Neuronal stem cell (in vitro differentiated cells): ENCODE measurements around the gene PANK4.

ENCODE experiments used
- DNase-seq: peaks from one replicate; pipeline ENCODE4 v3.0.0-alpha.2; 2013; ENCODE audit warnings: low spot score
- H2AFZ ChIP-seq: one replicate; pipeline ENCODE4 v1.6.1; 2013; ENCODE audit warnings: mild to moderate bottlenecking, low read length, inconsistent platforms
- H2AK5ac ChIP-seq: 2 replicates; pipeline ENCODE4 v1.6.1; 2013; ENCODE audit warnings: low read depth, mild to moderate bottlenecking, inconsistent platforms, low read length, moderate library complexity, mixed read lengths
- H2BK120ac ChIP-seq: 2 replicates; pipeline ENCODE4 v1.6.1; 2013; ENCODE audit warnings: low read depth, mild to moderate bottlenecking, inconsistent platforms, low read length, moderate library complexity, mixed read lengths
- H2BK12ac ChIP-seq: one replicate; pipeline ENCODE4 v1.6.1; 2013; ENCODE audit warnings: low read length, inconsistent platforms
- H2BK15ac ChIP-seq: 2 replicates; pipeline ENCODE4 v1.6.1; 2013; ENCODE audit warnings: mild to moderate bottlenecking, low read length, inconsistent platforms, mixed read lengths
- H2BK5ac ChIP-seq: one replicate; pipeline ENCODE4 v1.6.1; 2013; ENCODE audit warnings: inconsistent platforms, mild to moderate bottlenecking, low read length, moderate library complexity
- H3K14ac ChIP-seq: one replicate; pipeline ENCODE4 v1.6.1; 2013; ENCODE audit warnings: low read length, inconsistent platforms
- H3K18ac ChIP-seq: 2 replicates; pipeline ENCODE4 v1.6.1; 2013; ENCODE audit warnings: low read length, inconsistent platforms
- H3K23ac ChIP-seq: 2 replicates; pipeline ENCODE4 v1.6.1; 2013; ENCODE audit warnings: low read depth, mild to moderate bottlenecking, mixed read lengths, low read length, inconsistent platforms; ENCODE audit not compliant: poor library complexity
- H3K27ac ChIP-seq: replicated peaks from 3 replicates; pipeline ENCODE4 v1.5.1; 2013; ENCODE audit warnings: low read length, inconsistent platforms
- H3K27me3 ChIP-seq, 3 experiments: 2 replicates each; pipeline ENCODE4 v1.6.1; 2013; ENCODE audit warnings: low read length in 3 of 3, mild to moderate bottlenecking in 2 of 3, inconsistent platforms in 1 of 3, low read depth in 1 of 3, mixed read lengths in 1 of 3, moderate library complexity in 1 of 3; ENCODE audit not compliant: control insufficient read depth in 3 of 3, insufficient read depth in 3 of 3
- H3K36me3 ChIP-seq, 2 donors: replicated peaks in 1 of 2; 2 replicates each; pipeline ENCODE4 v1.6.1; 2013; ENCODE audit warnings: low read length in 2 of 2; ENCODE audit not compliant: control insufficient read depth in 2 of 2, insufficient read depth in 2 of 2
- H3K4ac ChIP-seq: 2 replicates; pipeline ENCODE4 v1.6.1; 2013; ENCODE audit warnings: inconsistent platforms, mild to moderate bottlenecking, low read length, moderate library complexity
- H3K4me1 ChIP-seq, 2 donors: 1 replicate in 1 of 2; 2 replicates in 1 of 2; pipeline ENCODE4 v1.6.1; 2013; ENCODE audit warnings: low read length in 2 of 2, low read depth in 1 of 2; ENCODE audit not compliant: control insufficient read depth in 2 of 2, insufficient read depth in 1 of 2
- H3K4me2 ChIP-seq: one replicate; pipeline ENCODE4 v1.6.1; 2013; ENCODE audit warnings: mild to moderate bottlenecking, low read length, inconsistent platforms; ENCODE audit not compliant: insufficient read depth, poor library complexity, severe bottlenecking
- H3K4me3 ChIP-seq, 2 donors: 2 replicates each; pipeline ENCODE4 v1.5.1; 2013; ENCODE audit warnings: low read length in 2 of 2, mild to moderate bottlenecking in 2 of 2, inconsistent platforms in 1 of 2, moderate library complexity in 1 of 2
- H3K79me1 ChIP-seq: one replicate; pipeline ENCODE4 v1.6.1; 2013; ENCODE audit warnings: low read depth, mild to moderate bottlenecking, inconsistent platforms, low read length, moderate library complexity
- H3K9ac ChIP-seq: one replicate; pipeline ENCODE4 v1.6.1; 2013; ENCODE audit warnings: mild to moderate bottlenecking, low read depth, low read length, inconsistent platforms; ENCODE audit not compliant: poor library complexity
- H3K9me3 ChIP-seq, 2 donors: replicated peaks in 1 of 2; 2 replicates each; pipeline versions ENCODE3 to v1.6.1; 2013; ENCODE audit warnings: low read length in 2 of 2, mild to moderate bottlenecking in 2 of 2, inconsistent platforms in 1 of 2, low read depth in 1 of 2, mixed read lengths in 1 of 2, moderate library complexity in 1 of 2; ENCODE audit not compliant: control insufficient read depth in 2 of 2, insufficient read depth in 1 of 2
- H4K8ac ChIP-seq: one replicate; pipeline ENCODE4 v1.6.1; 2013; ENCODE audit warnings: low read depth, mild to moderate bottlenecking, inconsistent platforms, low read length, moderate library complexity
- H4K91ac ChIP-seq: one replicate; pipeline ENCODE4 v1.6.1; 2013; ENCODE audit warnings: low read length, low read depth, mild to moderate bottlenecking, inconsistent platforms; ENCODE audit not compliant: poor library complexity
- WGBS, 2 donors: extraction: QIAGEN DNeasy Blood & Tissue Kit; methylation state at CpG; one replicate each; pipeline ENCODE4 v1.1.7; 2013; ENCODE audit warnings: missing lambda C conversion rate in 2 of 2, mixed read lengths in 1 of 2; ENCODE audit not compliant: insufficient read length in 2 of 2, insufficient replicate concordance in 1 of 2; ENCODE audit errors: extremely low coverage in 2 of 2; 5-methylcytosine and 5-hydroxymethylcytosine counted together

The PANK4 gene

DNA sequence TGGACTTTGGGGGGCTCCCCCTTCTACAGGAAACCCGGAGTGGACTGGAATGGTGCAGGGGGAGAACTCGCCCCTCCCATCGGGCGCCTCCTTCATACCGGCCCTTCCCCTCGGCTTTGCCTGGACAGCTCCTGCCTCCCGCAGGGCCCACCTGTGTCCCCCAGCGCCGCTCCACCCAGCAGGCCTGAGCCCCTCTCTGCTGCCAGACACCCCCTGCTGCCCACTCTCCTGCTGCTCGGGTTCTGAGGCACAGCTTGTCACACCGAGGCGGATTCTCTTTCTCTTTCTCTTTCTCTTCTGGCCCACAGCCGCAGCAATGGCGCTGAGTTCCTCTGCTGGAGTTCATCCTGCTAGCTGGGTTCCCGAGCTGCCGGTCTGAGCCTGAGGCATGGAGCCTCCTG lies 29.9 kb upstream of the PANK4 start, which contains the start of gene TNFRSF14:
Gene TNFRSF14, plus strand, starts transcription at position 95 of the 401 bp plus-strand sequence. Its CDS starts 294 bp downstream, at position 389.
- DNase-seq = no peak
- peak within 1 kb of the TSS; percentile 62 for H2BK5ac ChIP-seq
- no peaks in the 10 kb centered on the region for H3K9me3 ChIP-seq
- H3K18ac ChIP-seq = peak within 1 kb of the TSS; percentile 98
- peak within 1 kb of the TSS; percentile 82 for H4K8ac ChIP-seq
- H3K79me1 ChIP-seq = peaks cover 2% of the 10 kb centered on the region
- peak within 1 kb of the TSS; percentile 17 for H3K14ac ChIP-seq
- peak within 1 kb of the TSS; percentile 91 for H2BK120ac ChIP-seq
- peaks cover 0 to 15% (median 0%) of the 10 kb centered on the region in 3 experiments for H3K27me3 ChIP-seq
- H2BK15ac ChIP-seq = peak within 1 kb of the TSS; percentile 100
- H3K23ac ChIP-seq = peak within 1 kb of the TSS; percentile 96
- no CpG with 5 or more reads among the region's 16 CpGs for WGBS, 2 donors
- peak within 1 kb of the TSS; percentile 84 for H3K4ac ChIP-seq
- H3K4me2 ChIP-seq = no peak within 1 kb of the TSS
- peak within 1 kb of the TSS; percentile 94 for H2BK12ac ChIP-seq
- H4K91ac ChIP-seq = peak within 1 kb of the TSS; percentile 85
- H3K4me3 ChIP-seq = peak within 1 kb of the TSS in 1 of 2 donors; percentile 30
- no peaks in the 10 kb centered on the region for H3K36me3 ChIP-seq
- peaks cover 7 to 15% of the 10 kb centered on the region in 2 donors for H3K4me1 ChIP-seq
- peak within 1 kb of the TSS; percentile 100 for H2AK5ac ChIP-seq
- peak within 1 kb of the TSS; percentile 81 for H3K9ac ChIP-seq
- peak within 1 kb of the TSS; percentile 85 for H2AFZ ChIP-seq
- no peak within 1 kb of the TSS for H3K27ac ChIP-seq

GRCh38 chr1:2555634-2556276 lies 29.4 kb upstream of the PANK4 start:
- H3K27me3 ChIP-seq = peaks cover 0 to 15% (median 0%) of the 10 kb centered on the region in 3 experiments
- no peak overlapping the region for H3K4me2 ChIP-seq
- H3K4me3 ChIP-seq = no peak overlapping the region
- H2AFZ ChIP-seq = peak overlapping the region; percentile 85
- peak overlapping the region; percentile 85 for H4K91ac ChIP-seq
- peak overlapping the region; percentile 98 for H3K18ac ChIP-seq
- H2AK5ac ChIP-seq = peak overlapping the region; percentile 100
- H3K9me3 ChIP-seq = no peaks in the 10 kb centered on the region
- no peak overlapping the region for H3K27ac ChIP-seq
- H3K9ac ChIP-seq = peak overlapping the region; percentile 4
- H2BK5ac ChIP-seq = peak overlapping the region; percentile 62
- H3K4ac ChIP-seq = no peak overlapping the region
- peak overlapping the region; percentile 96 for H3K23ac ChIP-seq
- no peak overlapping the region for H3K14ac ChIP-seq
- peak overlapping the region; percentile 58 for H2BK12ac ChIP-seq
- peak overlapping the region; percentile 3 for H4K8ac ChIP-seq
- peaks cover 2% of the 10 kb centered on the region for H3K79me1 ChIP-seq
- no peak for DNase-seq
- H3K36me3 ChIP-seq = no peaks in the 10 kb centered on the region
- WGBS, 2 donors = no CpG with 5 or more reads among the region's 26 CpGs
- H2BK120ac ChIP-seq = peak overlapping the region; percentile 91
- H3K4me1 ChIP-seq = peaks cover 7 to 15% of the 10 kb centered on the region in 2 donors
- H2BK15ac ChIP-seq = peak overlapping the region; percentile 100

DNA sequence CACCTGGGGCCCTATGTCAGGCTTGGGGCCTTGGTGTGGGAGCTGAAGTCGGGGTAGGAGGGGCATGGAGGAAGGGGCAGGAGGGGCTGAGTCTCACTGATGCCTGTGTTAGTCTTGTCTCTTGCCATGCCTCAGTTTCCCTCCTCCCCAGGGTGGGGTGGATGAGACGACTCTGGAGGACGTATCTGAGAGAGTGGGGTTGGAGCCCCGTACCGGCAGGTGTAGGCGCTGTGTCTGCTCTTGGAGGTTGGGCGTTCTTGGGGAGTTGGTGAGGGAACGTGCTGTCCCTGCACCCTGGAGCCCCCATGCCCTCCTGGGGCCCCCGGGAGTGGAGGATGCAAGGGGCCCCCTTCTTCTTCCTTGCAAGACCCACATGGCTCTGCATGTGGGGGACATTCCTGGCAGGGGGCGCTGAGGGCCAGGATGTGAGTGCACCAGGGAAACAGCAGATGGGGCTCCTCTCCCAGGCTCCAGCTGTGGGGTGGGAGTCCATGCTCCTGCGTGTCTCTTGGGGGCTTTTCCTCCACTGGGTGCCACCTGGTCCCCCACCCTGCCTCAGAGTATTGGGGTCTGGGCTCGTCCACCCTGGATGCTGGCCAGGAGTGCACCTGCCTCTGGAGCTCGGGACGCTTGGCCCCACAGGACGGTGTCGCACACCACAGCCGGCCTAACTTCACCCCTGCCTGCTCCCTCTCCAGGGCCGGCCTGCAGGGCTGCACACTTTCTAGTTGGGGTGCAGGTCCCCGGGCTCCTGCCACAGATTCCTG lies 28.4 kb upstream of the PANK4 start:
- peaks cover 0 to 15% (median 0%) of the 10 kb centered on the region in 3 experiments for H3K27me3 ChIP-seq
- no peak for DNase-seq

More for the DNA sequence above, 28.4 kb upstream of the PANK4 start:
- Histone ChIP-seq H3K4me2 (no peak overlapping the region), H2BK5ac (peak overlapping the region; percentile 62), H3K4ac (peak overlapping the region; percentile 76), H2AK5ac (peak overlapping the region; percentile 100), H2BK120ac (peak overlapping the region; percentile 91), H4K8ac (peak overlapping the region; percentile 82), H3K18ac (peak overlapping the region; percentile 98), H3K79me1 (peaks cover 2% of the 10 kb centered on the region), H3K9ac (peak overlapping the region; percentile 15), H3K27ac (no peak overlapping the region), H3K4me1 (peaks cover 7 to 15% of the 10 kb centered on the region in 2 donors), H3K4me3 (no peak overlapping the region), H2AFZ (no peak overlapping the region), H3K14ac (no peak overlapping the region), H3K36me3 (no peaks in the 10 kb centered on the region), H2BK15ac (peak overlapping the region; percentile 100), H4K91ac (no peak overlapping the region), H3K23ac (peak overlapping the region; percentile 65), H2BK12ac (peak overlapping the region; percentile 86), H3K9me3 (no peaks in the 10 kb centered on the region)
- WGBS, 2 donors = no CpG with 5 or more reads among the region's 19 CpGs
